ENCODE measurements around the gene KCTD1.

- TF ChIP-seq CTCF (conservative IDR thresholded peaks at IDR 0.05) (no peak), EZH2 (IDR thresholded peaks at IDR 0.05; ENCODE audit: low read depth) (no peak)
Measured at GRCh38 chr18:26466026-26466425, 82.3 kb downstream of the KCTD1 start.

Data from PC-9 (cell line).